SW480 (cell line): Measurements from ENCODE around the gene CDK5R1.
A peak's percentile ranks its signal among the peaks of the same experiment; 100 is the strongest.

ENCODE experiments used
- DNase-seq: peaks from one replicate; pipeline ENCODE4 v3.0.0-alpha.2; 2016; ENCODE audit warnings: low spot score

CDK5R1 gene

DNA sequence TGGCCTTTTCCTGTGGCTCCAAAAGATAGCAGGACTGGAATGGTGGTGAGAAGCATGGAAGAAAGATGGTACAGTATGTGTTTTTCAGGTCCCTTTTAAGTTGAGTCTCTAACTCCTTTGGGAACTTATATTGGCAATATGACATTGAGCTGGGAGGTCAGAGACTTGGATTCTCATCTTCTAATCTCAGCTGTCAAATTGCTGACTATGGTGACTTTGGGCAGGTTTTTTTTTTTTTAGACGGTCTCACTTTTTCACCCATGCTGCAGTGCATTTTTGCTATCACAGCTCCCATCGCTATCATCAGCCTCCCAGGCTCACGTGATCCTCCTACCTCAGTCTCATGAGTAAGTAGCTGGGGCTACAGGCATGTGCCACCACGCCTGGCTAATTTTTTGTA is 15.1 kb upstream of the CDK5R1 start:
- no peak for DNase-seq

- no peak for DNase-seq
Measured at GRCh38 chr17:32475258-32475657, 11.5 kb upstream of the CDK5R1 start.

DNA sequence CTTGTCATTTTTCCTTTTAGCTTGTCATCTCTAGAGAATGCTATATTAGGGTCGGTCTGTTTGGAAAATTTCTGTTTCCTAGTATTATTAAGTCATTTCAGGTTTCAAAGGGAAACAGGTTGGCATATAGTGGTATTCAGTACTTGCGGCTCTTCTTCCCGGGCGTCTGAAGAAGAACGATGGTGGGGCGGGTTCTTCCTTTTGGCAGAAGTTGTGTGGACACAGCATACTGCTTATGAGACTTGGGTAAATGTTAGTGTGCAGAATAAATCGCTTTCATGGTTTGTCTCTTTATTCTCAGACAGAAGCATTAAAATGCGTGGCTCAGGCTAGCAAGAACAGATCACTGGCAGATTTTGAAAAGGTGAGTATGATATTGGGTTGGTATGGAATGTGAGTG is 9.6 kb upstream of the CDK5R1 start:
- DNase-seq, result no peak

- DNase-seq, result no peak
Measured at GRCh38 chr17:32479074-32479617, 7.6 kb upstream of the CDK5R1 start.

DNA sequence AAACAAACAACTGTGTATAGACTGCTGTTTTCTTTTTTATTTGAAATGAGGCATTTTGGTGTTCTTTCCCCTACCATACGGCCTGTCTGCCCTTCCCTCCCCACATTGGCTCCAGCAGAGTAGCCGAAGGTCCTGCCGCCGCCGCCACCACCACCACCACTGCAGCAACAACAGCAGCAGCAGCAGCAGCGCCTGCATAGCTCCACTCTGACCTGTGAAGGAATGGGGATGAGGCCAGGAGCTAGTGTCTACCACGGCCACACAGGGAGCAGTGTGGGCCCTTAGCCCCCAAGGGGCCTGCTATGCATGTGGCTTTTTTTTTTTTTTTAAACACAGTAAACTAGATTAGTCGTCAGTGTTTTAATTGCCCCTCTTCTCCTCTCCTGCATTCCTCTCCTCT is 5.6 kb upstream of the CDK5R1 start:
- DNase-seq, result no peak

DNA sequence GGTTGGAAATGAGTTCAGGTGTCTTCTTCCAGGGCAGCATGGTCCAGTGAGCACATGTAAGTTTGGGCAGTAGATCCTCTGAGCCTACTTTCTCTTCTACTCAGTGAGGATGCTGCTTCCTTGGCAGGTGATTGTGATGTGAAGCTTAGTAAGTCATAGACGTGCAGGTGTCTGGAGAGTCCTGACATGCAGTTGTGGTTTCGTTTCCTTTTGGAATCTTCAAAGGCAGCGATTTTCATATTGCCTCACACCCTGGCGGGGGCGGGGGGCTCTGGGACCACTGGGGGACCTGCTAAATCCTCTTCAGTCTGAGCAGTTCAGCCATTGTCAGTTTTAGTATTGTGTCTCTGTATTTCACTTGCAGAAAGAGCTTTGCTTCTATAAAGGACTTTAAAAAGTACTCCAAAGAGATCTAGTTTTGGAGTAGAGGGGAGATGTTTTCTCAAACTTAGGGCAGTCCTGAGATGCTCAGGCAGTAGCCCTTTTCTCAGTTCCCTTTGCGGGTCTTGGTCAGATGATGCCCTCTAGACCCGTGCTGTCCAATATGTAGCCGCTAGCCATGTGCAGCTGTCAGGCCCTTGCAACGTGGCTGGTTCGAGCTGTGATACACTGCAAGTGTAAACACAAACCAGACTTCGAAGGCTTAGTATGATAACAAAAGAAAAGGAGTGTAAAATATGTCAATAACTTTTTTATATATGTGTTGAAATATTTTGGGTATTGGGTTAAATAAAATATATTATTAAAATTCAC is 4.0 kb upstream of the CDK5R1 start:
- DNase-seq, result no peak

DNA sequence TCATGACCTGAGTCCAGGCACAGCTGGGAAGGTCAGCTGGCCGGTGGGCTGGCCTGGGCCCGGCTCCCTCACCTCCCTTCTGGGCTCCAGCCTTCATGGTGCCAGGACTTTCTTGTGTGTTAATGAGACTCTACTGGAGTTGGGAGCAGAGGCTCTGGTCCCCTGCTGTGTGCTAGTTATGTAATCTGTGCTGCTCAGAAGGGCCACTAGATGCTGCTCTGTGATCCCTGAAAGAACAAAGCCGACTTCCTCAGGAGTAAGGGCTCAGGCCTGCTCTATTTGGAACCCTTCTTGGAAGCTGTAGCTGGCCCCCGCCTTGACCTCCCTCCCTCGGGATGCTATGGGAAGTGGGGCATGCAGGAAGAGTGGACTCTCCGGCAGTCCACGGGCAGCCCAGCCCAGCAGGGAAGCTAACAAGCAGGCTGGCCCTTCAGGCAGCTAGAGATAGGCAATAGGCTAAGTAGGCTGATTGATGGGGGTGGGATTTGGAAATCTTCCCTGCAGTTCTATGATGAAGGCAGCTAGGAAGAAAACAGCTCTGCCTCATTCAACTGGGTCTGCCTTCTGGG is 3.3 kb upstream of the CDK5R1 start:
- DNase-seq, result peak; percentile 65

- no peak for DNase-seq
Measured at GRCh38 chr17:32484041-32484461, 2.7 kb upstream of the CDK5R1 start.

GRCh38 chr17:32484628-32485027 is 2.2 kb upstream of the CDK5R1 start:
- DNase-seq, result no peak

DNA sequence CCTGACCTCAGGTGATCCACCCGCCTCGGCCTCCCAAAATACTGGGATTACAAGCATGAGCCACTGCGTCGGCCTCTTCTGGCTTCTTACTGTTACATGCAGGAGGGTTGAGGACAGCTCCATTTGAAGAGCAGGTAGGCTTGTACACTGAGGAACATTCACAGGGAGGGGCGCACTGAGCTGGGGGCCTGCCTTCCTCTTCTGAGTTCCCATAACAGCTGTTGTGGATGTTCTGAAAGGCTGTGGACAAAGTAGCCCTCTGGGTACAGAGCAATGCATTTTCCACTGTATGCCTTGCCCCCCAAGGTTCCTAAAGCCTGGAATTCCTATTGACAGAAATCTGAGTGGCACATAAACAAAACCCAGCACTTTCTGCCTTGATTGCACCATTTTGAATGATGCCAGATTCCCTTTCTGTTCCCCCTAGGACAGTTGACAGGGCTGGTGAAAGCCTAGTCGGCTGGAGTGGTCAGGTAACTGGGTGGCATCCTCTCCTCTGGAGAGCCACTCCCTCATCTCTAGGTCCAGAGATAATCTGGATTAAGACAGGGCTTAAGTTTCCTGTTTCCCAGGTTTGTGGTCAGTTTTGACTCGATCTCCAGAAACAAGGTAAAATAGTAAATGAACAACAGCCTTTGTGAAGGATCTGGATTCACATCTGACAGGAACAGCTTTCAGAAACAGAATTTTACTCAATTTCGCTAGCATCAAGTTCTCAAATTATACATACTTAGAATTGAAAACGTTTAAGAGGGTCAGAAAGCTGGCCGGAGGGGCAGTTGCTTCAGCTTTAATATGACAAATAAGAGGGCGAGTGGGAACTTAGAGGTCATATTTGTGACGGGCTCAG is 1.3 kb upstream of the CDK5R1 start:
- no peak for DNase-seq

DNA sequence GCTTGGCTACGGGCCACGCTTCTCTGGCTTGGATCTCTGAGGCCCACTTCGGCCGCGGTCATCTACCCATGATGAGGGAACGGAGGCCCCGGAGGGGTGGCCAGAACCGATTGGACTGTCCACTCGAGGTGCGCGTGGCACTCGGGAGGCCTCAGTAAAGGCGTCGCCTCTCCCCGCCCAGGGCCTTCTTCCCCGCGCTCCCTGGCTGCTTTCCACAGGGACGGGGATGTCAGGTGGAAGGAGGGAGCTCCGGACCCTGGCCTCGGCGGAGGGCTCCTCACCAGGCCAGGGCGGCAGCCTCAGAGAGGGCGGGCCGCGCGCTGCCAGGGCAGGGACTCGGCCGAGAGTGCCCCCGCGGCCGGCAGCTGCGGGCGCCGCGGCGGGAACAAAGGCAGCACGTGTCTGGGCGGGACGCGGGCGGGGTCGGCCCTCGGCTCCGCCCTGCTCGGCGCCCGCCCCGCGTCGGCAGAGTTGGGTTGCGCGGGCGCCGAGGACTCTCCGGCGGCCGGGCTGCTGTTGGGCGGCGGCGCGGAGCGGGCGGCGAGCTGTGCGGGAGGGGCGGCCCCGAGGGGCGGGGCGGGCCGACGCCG is 587 bp upstream of the CDK5R1 start:
- peak; percentile 80 for DNase-seq

DNA sequence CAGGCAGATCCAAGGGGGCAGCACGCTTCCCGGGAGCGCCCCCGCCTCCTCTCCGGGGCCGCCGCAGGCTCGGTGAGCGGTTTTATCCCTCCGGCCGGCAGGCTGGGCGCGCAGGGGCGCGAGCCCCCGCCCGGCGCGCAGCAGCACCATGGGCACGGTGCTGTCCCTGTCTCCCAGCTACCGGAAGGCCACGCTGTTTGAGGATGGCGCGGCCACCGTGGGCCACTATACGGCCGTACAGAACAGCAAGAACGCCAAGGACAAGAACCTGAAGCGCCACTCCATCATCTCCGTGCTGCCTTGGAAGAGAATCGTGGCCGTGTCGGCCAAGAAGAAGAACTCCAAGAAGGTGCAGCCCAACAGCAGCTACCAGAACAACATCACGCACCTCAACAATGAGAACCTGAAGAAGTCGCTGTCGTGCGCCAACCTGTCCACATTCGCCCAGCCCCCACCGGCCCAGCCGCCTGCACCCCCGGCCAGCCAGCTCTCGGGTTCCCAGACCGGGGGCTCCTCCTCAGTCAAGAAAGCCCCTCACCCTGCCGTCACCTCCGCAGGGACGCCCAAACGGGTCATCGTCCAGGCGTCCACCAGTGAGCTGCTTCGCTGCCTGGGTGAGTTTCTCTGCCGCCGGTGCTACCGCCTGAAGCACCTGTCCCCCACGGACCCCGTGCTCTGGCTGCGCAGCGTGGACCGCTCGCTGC is 832 bp downstream of the CDK5R1 start:
- DNase-seq, result peak; percentile 38

- no peak for DNase-seq
Measured at GRCh38 chr17:32488177-32488542, 1.4 kb downstream of the CDK5R1 start.

- no peak for DNase-seq
Measured at GRCh38 chr17:32488604-32489180, 1.9 kb downstream of the CDK5R1 start.

- no peak for DNase-seq
Measured at GRCh38 chr17:32489320-32490100, 2.7 kb downstream of the CDK5R1 start.

GRCh38 chr17:32490101-32490482 is 3.3 kb downstream of the CDK5R1 start:
- DNase-seq, result no peak

DNA sequence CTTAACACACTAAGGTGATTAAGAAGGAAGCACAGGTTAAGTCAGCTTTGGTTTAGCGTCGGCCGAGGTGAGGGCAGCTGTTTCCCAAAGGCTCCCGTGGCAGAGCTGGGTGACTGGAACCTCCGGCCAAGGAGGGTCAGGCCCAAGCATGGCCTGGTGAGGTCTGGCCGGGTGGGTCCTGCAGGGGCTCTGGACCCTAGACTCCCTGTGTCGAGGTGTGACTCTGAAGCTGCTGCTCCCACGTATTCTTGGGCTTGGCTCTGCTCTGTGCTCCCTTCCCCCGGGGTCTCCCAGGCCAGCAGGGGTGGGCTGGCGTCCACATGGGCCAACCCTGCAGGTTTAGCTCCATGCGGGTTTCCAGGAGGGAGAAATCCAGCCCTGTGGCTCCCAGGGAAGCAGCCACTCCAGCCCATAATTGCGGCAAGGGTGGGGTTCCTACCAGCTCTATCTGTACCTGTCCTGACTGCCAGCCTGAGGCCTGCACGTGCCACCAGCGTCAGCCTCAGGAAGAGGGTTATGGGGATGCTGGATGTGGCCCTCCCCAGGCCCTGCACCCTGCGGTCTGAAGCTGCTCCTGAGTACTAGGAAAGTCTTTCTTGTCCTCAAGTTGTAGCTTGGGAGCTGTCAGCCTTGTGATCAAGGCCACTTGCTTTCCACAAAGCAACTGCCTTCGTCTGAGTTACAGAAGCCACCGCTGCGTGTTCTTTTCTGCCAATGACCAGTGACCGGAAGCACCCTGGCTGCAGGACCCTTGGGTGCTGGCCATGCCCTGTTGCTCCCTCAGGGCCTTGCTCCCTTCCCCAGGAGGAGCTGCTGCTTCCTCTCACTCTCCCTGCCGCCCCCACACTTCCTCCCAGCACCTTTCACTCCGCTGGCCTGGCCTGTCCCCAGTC is 4.8 kb downstream of the CDK5R1 start:
- no peak for DNase-seq

DNA sequence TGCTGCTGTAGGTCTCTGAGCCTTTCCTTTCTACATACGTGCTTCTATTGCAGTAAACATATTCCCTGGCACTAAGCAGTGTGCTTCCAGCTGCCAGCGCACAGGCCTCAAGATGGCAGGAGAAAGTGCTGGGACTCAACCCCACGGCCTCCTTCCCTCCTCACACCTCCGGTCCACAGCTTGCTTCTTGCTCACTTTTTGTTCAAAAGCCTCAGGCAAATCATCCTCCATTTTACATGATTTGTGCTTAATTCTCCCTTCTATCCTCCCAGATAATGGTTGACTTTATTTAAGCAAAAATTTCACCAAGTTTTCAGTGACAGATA is 5.4 kb downstream of the CDK5R1 start:
- peak; percentile 33 for DNase-seq

DNA sequence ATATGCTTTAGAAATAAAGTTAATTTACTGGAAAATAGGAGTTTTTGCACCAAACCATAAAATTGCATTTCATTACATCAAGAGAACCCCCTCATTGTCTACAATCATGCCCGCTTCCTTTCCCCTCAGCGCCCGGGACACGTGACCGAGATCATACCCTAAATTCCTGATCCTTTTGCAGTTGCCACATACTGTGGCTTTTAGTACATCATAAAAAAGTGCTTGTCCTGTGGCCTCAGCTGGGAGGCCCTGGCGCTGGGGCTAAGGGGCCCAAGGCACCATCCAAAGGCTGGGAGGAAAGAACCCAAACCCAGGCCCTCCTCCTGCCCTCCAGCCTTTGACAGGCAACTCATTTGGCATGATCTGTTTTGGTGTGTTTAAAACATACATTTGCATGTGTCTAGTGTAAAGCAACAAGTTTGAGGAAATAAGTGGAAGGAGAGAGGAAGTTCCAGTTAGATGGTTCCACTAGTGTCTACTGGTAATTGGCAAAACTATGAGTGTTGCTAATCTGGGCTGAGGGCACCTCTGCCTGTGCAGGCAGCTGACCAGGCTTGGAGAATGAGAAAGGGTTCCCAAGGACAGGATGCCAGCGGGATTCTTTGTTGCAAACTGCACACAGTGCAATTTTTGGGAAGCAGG is 6.0 kb downstream of the CDK5R1 start:
- no peak for DNase-seq
